ENCODE results near the gene CRYBG3. TPM values are rescaled to one million over a fixed set of nuclear protein-coding genes. Genes with fewer than 3 reads are reported as not detected.

The CRYBG3 gene
- total RNA-seq, 3 donors from 2014 or later (not counting 1 experiment from before 2014, with no cell fraction given): 1.1 to 2.4 (median 1.8) TPM

DNA sequence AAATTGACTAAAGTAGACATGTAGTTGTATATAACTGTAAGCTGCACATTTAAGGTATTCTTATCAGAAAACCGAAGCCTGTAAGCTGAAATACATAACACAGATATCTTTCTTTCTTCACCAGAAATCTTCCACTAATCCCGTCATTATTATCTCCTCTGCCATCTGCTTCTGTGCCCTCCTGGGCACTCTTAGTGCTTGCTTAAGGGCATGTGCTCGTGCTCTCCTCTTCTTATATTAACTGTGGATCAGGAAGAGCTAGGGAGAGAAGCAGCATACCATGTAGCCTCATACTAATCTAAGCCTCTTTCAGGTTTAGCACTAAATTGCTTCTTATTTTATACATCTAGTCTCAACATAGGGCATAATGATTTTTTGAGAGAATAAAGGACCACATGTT, 89.6 kb downstream of the CRYBG3 start:
- ATAC-seq (no peak), DNase-seq (no peak)
- Histone ChIP-seq H3K4me1 (ENCODE audit: control insufficient read depth, insufficient read depth, low read length) (peaks cover 12% of the 10 kb centered on the region), H3K36me3 (ENCODE audit: control insufficient read depth, insufficient read depth, low read length) (no peaks in the 10 kb centered on the region), H3K27ac (ENCODE audit: low read length) (peak overlapping the region; percentile 27), H3K27me3 (ENCODE audit: control insufficient read depth, insufficient read depth, low read length) (no peaks in the 10 kb centered on the region), H3K4me3 (ENCODE audit: low read length) (no peak overlapping the region), H3K9me3 (ENCODE audit: control insufficient read depth, insufficient read depth, low read length) (no peaks in the 10 kb centered on the region)
- Mint-ChIP-seq H3K36me3 (no peaks in the 10 kb centered on the region), H3K9me3 (no peaks in the 10 kb centered on the region), H3K4me1 (peaks cover 17 to 19% of the 10 kb centered on the region in 2 donors), H3K27ac (peak overlapping the region; percentile 55 to 82), H3K4me3 (peak overlapping the region; percentile 93), H3K27me3 (ENCODE audit: low read depth in 2 of 2) (peaks cover 4 to 14% of the 10 kb centered on the region in 2 donors)
- 90% methylated on average over 3 of the region's 3 CpGs for WGBS (ENCODE audit: insufficient coverage)
- intact Hi-C loops (cut with micrococcal nuclease): no loop called here
- TF ChIP-seq, protein P1, sequence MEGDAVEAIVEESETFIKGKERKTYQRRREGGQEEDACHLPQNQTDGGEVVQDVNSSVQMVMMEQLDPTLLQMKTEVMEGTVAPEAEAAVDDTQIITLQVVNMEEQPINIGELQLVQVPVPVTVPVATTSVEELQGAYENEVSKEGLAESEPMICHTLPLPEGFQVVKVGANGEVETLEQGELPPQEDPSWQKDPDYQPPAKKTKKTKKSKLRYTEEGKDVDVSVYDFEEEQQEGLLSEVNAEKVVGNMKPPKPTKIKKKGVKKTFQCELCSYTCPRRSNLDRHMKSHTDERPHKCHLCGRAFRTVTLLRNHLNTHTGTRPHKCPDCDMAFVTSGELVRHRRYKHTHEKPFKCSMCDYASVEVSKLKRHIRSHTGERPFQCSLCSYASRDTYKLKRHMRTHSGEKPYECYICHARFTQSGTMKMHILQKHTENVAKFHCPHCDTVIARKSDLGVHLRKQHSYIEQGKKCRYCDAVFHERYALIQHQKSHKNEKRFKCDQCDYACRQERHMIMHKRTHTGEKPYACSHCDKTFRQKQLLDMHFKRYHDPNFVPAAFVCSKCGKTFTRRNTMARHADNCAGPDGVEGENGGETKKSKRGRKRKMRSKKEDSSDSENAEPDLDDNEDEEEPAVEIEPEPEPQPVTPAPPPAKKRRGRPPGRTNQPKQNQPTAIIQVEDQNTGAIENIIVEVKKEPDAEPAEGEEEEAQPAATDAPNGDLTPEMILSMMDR (IDR thresholded peaks at IDR 0.05): no peak

DNA sequence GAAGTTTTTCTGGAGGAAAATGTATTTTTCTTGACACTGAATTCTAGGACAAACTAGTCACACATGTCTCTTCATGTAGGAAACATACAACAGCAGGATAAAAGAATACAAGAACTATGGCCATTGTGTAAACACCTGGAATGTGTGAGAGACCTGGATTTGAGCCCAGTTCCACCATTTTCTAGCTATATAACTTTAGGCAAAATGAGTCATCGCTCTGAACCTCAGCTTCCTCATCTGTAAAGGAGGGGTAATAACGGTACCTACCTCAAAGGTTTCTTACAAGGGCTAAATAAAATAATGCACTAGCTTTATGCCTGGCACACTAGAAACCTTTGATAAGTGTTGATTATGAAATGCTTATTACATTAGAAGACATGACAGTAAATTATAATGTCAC, 92.6 kb downstream of the CRYBG3 start:
- Mint-ChIP-seq H3K27me3 (ENCODE audit: low read depth in 2 of 2) (peaks cover 4 to 20% of the 10 kb centered on the region in 2 donors), H3K4me3 (no peak overlapping the region), H3K4me1 (peaks cover 17 to 19% of the 10 kb centered on the region in 2 donors), H3K9me3 (no peaks in the 10 kb centered on the region), H3K36me3 (no peaks in the 10 kb centered on the region), H3K27ac (no peak overlapping the region)
- no peaks in the 10 kb centered on the region for H3K36me3 ChIP-seq (ENCODE audit: control insufficient read depth, insufficient read depth, low read length)
- H3K4me3 ChIP-seq (ENCODE audit: low read length): no peak overlapping the region
- DNase-seq: no peak
- no peak overlapping the region for H3K27ac ChIP-seq (ENCODE audit: low read length)
- TF ChIP-seq, protein P1 (IDR thresholded peaks at IDR 0.05): no peak
- intact Hi-C loops (cut with micrococcal nuclease): no loop called here
- no peaks in the 10 kb centered on the region for H3K27me3 ChIP-seq (ENCODE audit: control insufficient read depth, insufficient read depth, low read length)
- 100% methylated on average over 1 of the region's 2 CpGs for WGBS (ENCODE audit: insufficient coverage)
- no peaks in the 10 kb centered on the region for H3K9me3 ChIP-seq (ENCODE audit: control insufficient read depth, insufficient read depth, low read length)
- ATAC-seq: no peak
- peaks cover 12% of the 10 kb centered on the region for H3K4me1 ChIP-seq (ENCODE audit: control insufficient read depth, insufficient read depth, low read length)

DNA sequence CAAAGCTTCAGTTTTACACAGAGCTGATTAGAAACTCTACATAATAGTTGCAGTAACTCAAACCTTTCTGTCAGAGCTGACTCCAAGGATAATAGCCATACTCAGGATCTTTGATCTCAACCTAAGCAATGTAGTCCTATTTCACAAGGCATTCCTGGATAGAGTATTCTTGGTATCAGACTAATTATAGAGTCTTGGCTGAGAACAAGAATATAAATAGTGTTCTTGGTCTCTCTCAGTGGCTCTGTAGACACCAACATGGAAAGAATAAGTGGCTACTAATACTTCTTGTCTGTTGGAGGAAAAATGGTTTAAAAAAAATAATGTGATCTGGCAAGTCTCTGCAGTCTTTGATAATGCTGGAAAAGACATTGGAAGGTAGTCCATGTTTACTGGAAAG, 94.8 kb downstream of the CRYBG3 start:
- Histone ChIP-seq H3K27ac (ENCODE audit: low read length) (no peak overlapping the region), H3K9me3 (ENCODE audit: control insufficient read depth, insufficient read depth, low read length) (no peaks in the 10 kb centered on the region), H3K4me1 (ENCODE audit: control insufficient read depth, insufficient read depth, low read length) (peaks cover under 1% of the 10 kb centered on the region), H3K27me3 (ENCODE audit: control insufficient read depth, insufficient read depth, low read length) (no peaks in the 10 kb centered on the region), H3K4me3 (ENCODE audit: low read length) (no peak overlapping the region), H3K36me3 (ENCODE audit: control insufficient read depth, insufficient read depth, low read length) (no peaks in the 10 kb centered on the region)
- Mint-ChIP-seq H3K4me3 (no peak overlapping the region), H3K9me3 (no peaks in the 10 kb centered on the region), H3K36me3 (peaks cover under 1% of the 10 kb centered on the region), H3K4me1 (peaks cover 2 to 4% of the 10 kb centered on the region in 2 donors), H3K27me3 (ENCODE audit: low read depth in 2 of 2) (peaks cover 10 to 20% of the 10 kb centered on the region in 2 donors), H3K27ac (no peak overlapping the region)
- DNase-seq: no peak
- intact Hi-C loops (cut with micrococcal nuclease): no loop called here
- no peak for ATAC-seq
- TF ChIP-seq, protein P1 (IDR thresholded peaks at IDR 0.05): no peak

DNA sequence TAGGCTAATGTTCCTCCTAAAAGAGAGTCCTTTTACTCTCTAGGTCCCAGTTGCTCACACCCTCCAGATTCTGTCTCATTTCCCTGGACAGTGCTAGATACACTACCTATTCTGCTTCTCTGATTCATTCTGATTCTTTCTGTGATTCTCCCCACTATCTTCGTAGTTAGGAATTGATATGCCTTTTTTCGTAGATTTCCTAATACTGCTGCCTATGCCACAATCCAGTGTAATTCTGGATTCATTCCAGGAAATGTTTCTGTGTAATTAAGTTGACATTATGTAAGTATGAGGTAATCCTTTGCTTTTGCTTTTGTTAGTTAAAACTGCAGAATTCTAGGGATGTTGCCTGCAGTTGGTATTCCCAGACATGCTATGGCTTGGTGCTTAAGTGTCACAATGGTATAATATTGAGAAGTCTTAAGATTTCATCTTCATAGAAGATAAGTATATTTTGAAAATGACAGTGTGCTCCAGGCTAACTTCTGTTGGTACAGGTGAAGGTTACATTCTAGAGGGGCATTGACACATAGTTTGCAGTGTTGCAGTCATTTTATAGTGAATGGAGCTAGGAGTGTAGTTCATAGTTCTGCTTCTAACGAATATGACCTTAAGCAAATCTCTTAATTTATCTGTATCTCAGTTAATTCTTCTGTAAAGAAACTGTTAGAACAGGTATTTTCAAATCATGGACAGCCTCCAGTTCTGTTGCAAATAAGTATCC, 96.2 kb downstream of the CRYBG3 start:
- Histone ChIP-seq H3K27ac (ENCODE audit: low read length) (no peak overlapping the region), H3K4me1 (ENCODE audit: control insufficient read depth, insufficient read depth, low read length) (no peaks in the 10 kb centered on the region), H3K27me3 (ENCODE audit: control insufficient read depth, insufficient read depth, low read length) (no peaks in the 10 kb centered on the region), H3K4me3 (ENCODE audit: low read length) (no peak overlapping the region), H3K9me3 (ENCODE audit: control insufficient read depth, insufficient read depth, low read length) (no peaks in the 10 kb centered on the region), H3K36me3 (ENCODE audit: control insufficient read depth, insufficient read depth, low read length) (no peaks in the 10 kb centered on the region)
- Mint-ChIP-seq H3K4me1 (no peaks in the 10 kb centered on the region), H3K27ac (no peak overlapping the region), H3K27me3 (ENCODE audit: low read depth in 2 of 2) (peaks cover 9 to 15% of the 10 kb centered on the region in 2 donors), H3K4me3 (no peak overlapping the region), H3K36me3 (peaks cover 8% of the 10 kb centered on the region), H3K9me3 (no peaks in the 10 kb centered on the region)
- WGBS (ENCODE audit: insufficient coverage): 100% methylated on average over 2 of the region's 3 CpGs
- no peak for DNase-seq
- TF ChIP-seq, protein P1 (IDR thresholded peaks at IDR 0.05): no peak
- intact Hi-C loops (cut with micrococcal nuclease): no loop called here
- no peak for ATAC-seq
